ENCODE measurements around the gene DHX58.

DNA sequence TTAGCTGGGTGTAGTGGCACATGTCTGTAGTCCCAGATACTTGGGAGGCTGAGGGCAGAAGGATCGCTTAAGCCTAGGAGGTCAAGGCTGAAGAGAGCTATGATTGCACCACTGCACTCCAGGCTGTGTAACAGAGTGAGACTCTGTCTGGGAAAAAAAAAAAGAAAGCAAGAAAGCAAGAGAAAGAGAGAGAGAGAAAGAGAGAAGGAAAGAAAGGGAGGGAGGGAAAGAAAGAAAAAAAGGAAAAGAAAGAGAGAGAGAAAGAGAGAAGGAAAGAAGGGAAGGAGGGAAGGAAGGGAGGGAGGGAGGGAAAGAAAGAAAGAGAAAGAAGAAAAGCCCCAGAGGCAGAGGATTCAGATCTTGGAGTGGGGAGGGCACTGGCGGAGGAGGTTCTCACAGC lies 6.5 kb downstream of the DHX58 start:
- TF ChIP-seq LARP7 (IDR thresholded peaks at IDR 0.05) (no peak), SIN3A (IDR thresholded peaks at IDR 0.05; ENCODE audit: low read depth, low read length) (no peak), CHD2 (IDR thresholded peaks at IDR 0.05; ENCODE audit: borderline replicate concordance, low read depth, low read length) (no peak), TAF1 (IDR thresholded peaks at IDR 0.05; ENCODE audit: borderline replicate concordance, low read depth, low read length) (no peak), RAD21 (IDR thresholded peaks at IDR 0.05; ENCODE audit: insufficient read depth, low read depth, low read length) (no peak), SMC3 (IDR thresholded peaks at IDR 0.05; ENCODE audit: borderline replicate concordance, low read length) (no peak), RBBP5 (conservative IDR thresholded peaks at IDR 0.05) (no peak), EZH2 (IDR thresholded peaks at IDR 0.05; ENCODE audit: borderline replicate concordance, control insufficient read depth, low read depth, low read length) (no peak), SREBF2 (IDR thresholded peaks at IDR 0.05; ENCODE audit: low read length) (no peak)
- TF ChIP-seq, protein P1, sequence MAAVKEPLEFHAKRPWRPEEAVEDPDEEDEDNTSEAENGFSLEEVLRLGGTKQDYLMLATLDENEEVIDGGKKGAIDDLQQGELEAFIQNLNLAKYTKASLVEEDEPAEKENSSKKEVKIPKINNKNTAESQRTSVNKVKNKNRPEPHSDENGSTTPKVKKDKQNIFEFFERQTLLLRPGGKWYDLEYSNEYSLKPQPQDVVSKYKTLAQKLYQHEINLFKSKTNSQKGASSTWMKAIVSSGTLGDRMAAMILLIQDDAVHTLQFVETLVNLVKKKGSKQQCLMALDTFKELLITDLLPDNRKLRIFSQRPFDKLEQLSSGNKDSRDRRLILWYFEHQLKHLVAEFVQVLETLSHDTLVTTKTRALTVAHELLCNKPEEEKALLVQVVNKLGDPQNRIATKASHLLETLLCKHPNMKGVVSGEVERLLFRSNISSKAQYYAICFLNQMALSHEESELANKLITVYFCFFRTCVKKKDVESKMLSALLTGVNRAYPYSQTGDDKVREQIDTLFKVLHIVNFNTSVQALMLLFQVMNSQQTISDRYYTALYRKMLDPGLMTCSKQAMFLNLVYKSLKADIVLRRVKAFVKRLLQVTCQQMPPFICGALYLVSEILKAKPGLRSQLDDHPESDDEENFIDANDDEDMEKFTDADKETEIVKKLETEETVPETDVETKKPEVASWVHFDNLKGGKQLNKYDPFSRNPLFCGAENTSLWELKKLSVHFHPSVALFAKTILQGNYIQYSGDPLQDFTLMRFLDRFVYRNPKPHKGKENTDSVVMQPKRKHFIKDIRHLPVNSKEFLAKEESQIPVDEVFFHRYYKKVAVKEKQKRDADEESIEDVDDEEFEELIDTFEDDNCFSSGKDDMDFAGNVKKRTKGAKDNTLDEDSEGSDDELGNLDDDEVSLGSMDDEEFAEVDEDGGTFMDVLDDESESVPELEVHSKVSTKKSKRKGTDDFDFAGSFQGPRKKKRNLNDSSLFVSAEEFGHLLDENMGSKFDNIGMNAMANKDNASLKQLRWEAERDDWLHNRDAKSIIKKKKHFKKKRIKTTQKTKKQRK (IDR thresholded peaks at IDR 0.05; ENCODE audit: low read depth, low read length): no peak
- TF ChIP-seq, protein P2, sequence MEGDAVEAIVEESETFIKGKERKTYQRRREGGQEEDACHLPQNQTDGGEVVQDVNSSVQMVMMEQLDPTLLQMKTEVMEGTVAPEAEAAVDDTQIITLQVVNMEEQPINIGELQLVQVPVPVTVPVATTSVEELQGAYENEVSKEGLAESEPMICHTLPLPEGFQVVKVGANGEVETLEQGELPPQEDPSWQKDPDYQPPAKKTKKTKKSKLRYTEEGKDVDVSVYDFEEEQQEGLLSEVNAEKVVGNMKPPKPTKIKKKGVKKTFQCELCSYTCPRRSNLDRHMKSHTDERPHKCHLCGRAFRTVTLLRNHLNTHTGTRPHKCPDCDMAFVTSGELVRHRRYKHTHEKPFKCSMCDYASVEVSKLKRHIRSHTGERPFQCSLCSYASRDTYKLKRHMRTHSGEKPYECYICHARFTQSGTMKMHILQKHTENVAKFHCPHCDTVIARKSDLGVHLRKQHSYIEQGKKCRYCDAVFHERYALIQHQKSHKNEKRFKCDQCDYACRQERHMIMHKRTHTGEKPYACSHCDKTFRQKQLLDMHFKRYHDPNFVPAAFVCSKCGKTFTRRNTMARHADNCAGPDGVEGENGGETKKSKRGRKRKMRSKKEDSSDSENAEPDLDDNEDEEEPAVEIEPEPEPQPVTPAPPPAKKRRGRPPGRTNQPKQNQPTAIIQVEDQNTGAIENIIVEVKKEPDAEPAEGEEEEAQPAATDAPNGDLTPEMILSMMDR (IDR thresholded peaks at IDR 0.05 in 2 of 3, conservative IDR thresholded peaks at IDR 0.05 in 1 of 3; ENCODE audit: control insufficient read depth in 2 of 3, extremely low read depth in 1 of 3, insufficient read depth in 1 of 3, low read depth in 3 of 3, low read length in 3 of 3): no peak
- TF ChIP-seq, protein P3, sequence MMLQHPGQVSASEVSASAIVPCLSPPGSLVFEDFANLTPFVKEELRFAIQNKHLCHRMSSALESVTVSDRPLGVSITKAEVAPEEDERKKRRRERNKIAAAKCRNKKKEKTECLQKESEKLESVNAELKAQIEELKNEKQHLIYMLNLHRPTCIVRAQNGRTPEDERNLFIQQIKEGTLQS (IDR thresholded peaks at IDR 0.05; ENCODE audit: borderline replicate concordance, extremely low read depth, low read depth, low read length): no peak
